GM23248 (cell line): ENCODE measurements around the gene BIRC7. TPM values are rescaled to one million over a fixed set of nuclear protein-coding genes. Genes with fewer than 3 reads are reported as not detected.

Experiments used
- DNase-seq: peaks from one replicate; pipeline ENCODE4 v3.0.0-alpha.2; 2015
- H2AFZ ChIP-seq: fragments of 200-600 bp; sonication (generic); 2 replicates; pipeline ENCODE4 v1.6.1; 2016; ENCODE audit warnings: antibody characterized with exemption
- H3F3A ChIP-seq: fragments of 200-600 bp; sonication (generic); 2 replicates; pipeline ENCODE4 v1.6.1; 2016; ENCODE audit warnings: mild to moderate bottlenecking, antibody characterized with exemption, mixed run types; ENCODE audit not compliant: insufficient read depth
- H3K27ac ChIP-seq: fragments of 200-600 bp; sonication (generic); 2 replicates; pipeline ENCODE4 v1.5.1; 2016; ENCODE audit warnings: mild to moderate bottlenecking
- H3K27me3 ChIP-seq: fragments of 200-600 bp; sonication (generic); replicated peaks from 2 replicates; pipeline ENCODE4 v1.6.1; 2016; ENCODE audit warnings: mild to moderate bottlenecking; ENCODE audit not compliant: insufficient read depth
- H3K36me3 ChIP-seq: fragments of 200-600 bp; sonication (generic); 2 replicates; pipeline ENCODE4 v1.6.1; 2016; ENCODE audit warnings: low read depth, mild to moderate bottlenecking
- H3K4me1 ChIP-seq: fragments of 200-600 bp; sonication (generic); 2 replicates; pipeline ENCODE4 v1.6.1; 2016; ENCODE audit warnings: mild to moderate bottlenecking; ENCODE audit not compliant: insufficient read depth
- H3K4me2 ChIP-seq: fragments of 200-600 bp; sonication (generic); one replicate; pipeline ENCODE4 v1.6.1; 2016; ENCODE audit warnings: mild to moderate bottlenecking; ENCODE audit not compliant: unreplicated experiment
- H3K4me3 ChIP-seq: fragments of 200-600 bp; sonication (generic); 2 replicates; pipeline ENCODE4 v1.5.1; 2016; ENCODE audit warnings: mild to moderate bottlenecking
- H3K79me2 ChIP-seq: fragments of 200-600 bp; sonication (generic); 2 replicates; pipeline ENCODE4 v1.6.1; 2016; ENCODE audit warnings: mild to moderate bottlenecking; ENCODE audit not compliant: insufficient read depth
- H3K9ac ChIP-seq: fragments of 200-600 bp; sonication (generic); 2 replicates; pipeline ENCODE4 v1.6.1; 2016; ENCODE audit warnings: mild to moderate bottlenecking
- H3K9me2 ChIP-seq: fragments of 200-600 bp; sonication (generic); 2 replicates; pipeline ENCODE4 v1.6.1; 2016; ENCODE audit warnings: mixed run types, mild to moderate bottlenecking, moderate library complexity; ENCODE audit not compliant: insufficient read depth
- H3K9me3 ChIP-seq: fragments of 200-600 bp; sonication (generic); one replicate; pipeline ENCODE4 v1.6.1; 2017; ENCODE audit warnings: low read depth
- H4K20me1 ChIP-seq: fragments of 200-600 bp; sonication (generic); 2 replicates; pipeline ENCODE4 v1.6.0; 2016; ENCODE audit not compliant: insufficient read depth
- EZH2 ChIP-seq: fragments of 200-600 bp; sonication (generic); IDR thresholded peaks from 2 replicates; pipeline ENCODE4 v1.6.1; 2018; ENCODE audit warnings: antibody characterized with exemption, mild to moderate bottlenecking; ENCODE audit not compliant: insufficient read depth, poor library complexity, severe bottlenecking
- EZH2phosphoT487 ChIP-seq: fragments of 200-600 bp; sonication (generic); IDR thresholded peaks from 2 replicates; pipeline ENCODE4 v1.6.1; 2018; ENCODE audit warnings: antibody characterized with exemption, moderate library complexity, mild to moderate bottlenecking, low read depth; ENCODE audit not compliant: insufficient read depth
- WGBS, 2 experiments: methylation state at CpG; one replicate each; pipeline ENCODE4 v1.1.6; 2015 to 2017; ENCODE audit warnings: low lambda C conversion rate in 2 of 2, low coverage in 1 of 2; ENCODE audit errors: missing lambda C conversion rate in 2 of 2; 5-methylcytosine and 5-hydroxymethylcytosine counted together
- in situ Hi-C: fragments of 300-500 bp; cut with MboI; formaldehyde crosslinking; loops from 2 replicates; pipeline ENCODE4 v1.15.0; 2020
- polyA plus RNA-seq: library from polyadenylated mRNA; unstranded; fragments of >200 nt; fragmentation: Nextera tagmentation; extraction: Ambion mirVana; gene quantifications from 2 replicates; pipeline ENCODE4 v1.2.1, GENCODE V29; 2016
- total RNA-seq: library from RNA; depleted of rRNA; stranded (reverse); fragments of >200 nt; shearing (Covaris generic); gene quantifications from 2 replicates; pipeline ENCODE4 v1.2.3, GENCODE V29; 2014

Gene BIRC7
- total and polyA plus RNA-seq, 2 experiments from 2014 or later: not detected

DNA sequence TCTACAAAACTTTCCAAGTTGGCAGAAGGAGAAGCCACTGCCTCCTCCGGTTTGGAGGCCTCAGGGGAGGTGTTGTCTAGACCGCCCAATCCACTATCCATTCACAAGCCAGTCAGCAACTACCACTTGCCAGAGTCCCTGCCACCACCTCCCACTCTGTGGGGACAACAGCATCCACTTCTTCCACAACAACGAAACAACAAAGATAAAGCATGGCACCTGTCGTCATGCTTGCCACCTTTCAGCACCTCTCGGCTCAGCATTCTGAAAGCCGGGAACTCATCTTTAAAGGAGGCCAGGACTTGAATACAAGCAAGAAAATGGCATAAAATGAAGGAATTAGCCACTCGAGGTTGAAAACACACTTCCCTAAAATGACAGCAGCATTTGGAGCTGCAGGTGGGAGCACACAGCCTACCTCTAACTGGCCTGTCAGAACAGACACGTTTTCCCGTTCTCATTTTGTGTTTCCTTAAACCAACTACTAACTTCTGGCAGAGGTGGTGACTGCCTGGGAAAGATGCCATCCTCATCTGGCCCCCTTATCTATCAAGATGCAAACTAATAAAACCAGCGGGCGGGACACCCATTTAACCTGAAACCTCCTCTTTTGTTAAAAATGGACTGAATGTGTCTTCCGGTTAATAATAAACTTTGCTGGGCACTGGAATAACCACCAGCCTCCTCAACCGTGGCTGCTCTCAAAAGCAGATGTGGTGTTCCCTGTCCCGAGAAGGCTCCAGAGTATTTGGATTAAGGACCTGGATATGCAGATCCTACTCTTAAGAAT is 41.5 kb upstream of the BIRC7 start:
- no peak for TF ChIP-seq EZH2
- no peak for TF ChIP-seq EZH2phosphoT487
- H3K36me3 ChIP-seq: peaks cover 12% of the 10 kb centered on the region
- H3F3A ChIP-seq: peaks cover 9% of the 10 kb centered on the region; the same call in 1 of the 2 replicates
- H3K79me2 ChIP-seq: peaks cover 41% of the 10 kb centered on the region
- H2AFZ ChIP-seq: no peak overlapping the region
- no peaks in the 10 kb centered on the region for H3K9me2 ChIP-seq
- DNase-seq: no peak
- WGBS, 2 experiments: 74 to 77% methylated on average over 14 of the region's 14 CpGs
- H3K27ac ChIP-seq: no peak overlapping the region
- no peak overlapping the region for H3K9ac ChIP-seq
- no peak overlapping the region for H3K4me2 ChIP-seq
- H3K4me1 ChIP-seq: no peaks in the 10 kb centered on the region
- H3K27me3 ChIP-seq: no peaks in the 10 kb centered on the region
- no peak overlapping the region for H3K4me3 ChIP-seq
- no peaks in the 10 kb centered on the region for H3K9me3 ChIP-seq
- peaks cover 20% of the 10 kb centered on the region; the same call in 1 of the 2 replicates for H4K20me1 ChIP-seq
- in situ Hi-C loops: no loop called here

GRCh38 chr20:63194797-63195173 is 40.9 kb upstream of the BIRC7 start:
- no peak overlapping the region for H3K4me2 ChIP-seq
- H4K20me1 ChIP-seq: peaks cover 20% of the 10 kb centered on the region; the same call in 1 of the 2 replicates
- 83 to 86% methylated on average over 4 of the region's 4 CpGs for WGBS, 2 experiments
- no peaks in the 10 kb centered on the region for H3K9me2 ChIP-seq
- H3K4me3 ChIP-seq: no peak overlapping the region
- no peak overlapping the region for H3K27ac ChIP-seq
- no peak for TF ChIP-seq EZH2phosphoT487
- no peak for TF ChIP-seq EZH2
- in situ Hi-C loops: no loop called here
- H3K9me3 ChIP-seq: no peaks in the 10 kb centered on the region
- peaks cover 47% of the 10 kb centered on the region for H3K79me2 ChIP-seq
- H3F3A ChIP-seq: peaks cover 9% of the 10 kb centered on the region; the same call in 1 of the 2 replicates
- no peaks in the 10 kb centered on the region for H3K4me1 ChIP-seq
- H3K9ac ChIP-seq: no peak overlapping the region
- no peaks in the 10 kb centered on the region for H3K27me3 ChIP-seq
- H3K36me3 ChIP-seq: peaks cover 12% of the 10 kb centered on the region
- H2AFZ ChIP-seq: no peak overlapping the region
- DNase-seq: no peak

DNA sequence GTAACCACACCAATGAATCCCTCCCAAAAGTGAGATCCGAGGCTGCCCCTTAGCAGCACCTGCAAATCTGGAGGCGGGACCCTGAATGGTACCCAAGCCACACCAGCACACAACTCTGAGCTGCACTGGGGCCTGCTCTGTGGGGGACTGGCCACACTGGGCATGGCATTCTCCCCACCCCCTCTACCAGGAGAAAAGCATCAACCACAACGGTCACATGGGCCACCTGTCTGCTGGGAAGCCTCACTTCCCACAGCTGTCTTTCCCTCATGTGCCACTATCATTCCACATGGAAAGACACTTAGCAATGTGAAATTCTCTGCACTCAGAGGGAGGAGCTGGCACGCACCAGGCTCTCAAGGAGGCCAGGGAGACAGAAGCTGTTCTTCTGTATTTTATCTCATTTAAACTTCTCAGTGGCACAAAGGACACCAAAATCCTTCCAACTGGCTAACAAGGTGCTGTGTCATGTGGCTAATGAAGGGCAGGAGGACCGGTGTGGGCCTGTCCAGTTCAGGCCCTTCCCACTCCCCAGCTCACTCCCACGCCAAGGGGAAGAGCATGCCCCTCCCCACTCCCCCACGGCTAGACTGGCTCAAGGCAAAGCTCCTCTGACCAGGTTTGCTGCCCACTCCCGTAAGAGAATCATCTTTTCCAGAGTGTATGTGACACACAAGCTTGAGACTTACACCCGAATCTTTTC is 38.8 kb upstream of the BIRC7 start:
- in situ Hi-C loops: no loop called here
- no peak overlapping the region for H3K4me3 ChIP-seq
- H3K79me2 ChIP-seq: peaks cover 69% of the 10 kb centered on the region
- no peak overlapping the region for H3K27ac ChIP-seq
- TF ChIP-seq EZH2 (no peak), EZH2phosphoT487 (no peak)
- H4K20me1 ChIP-seq: peaks cover 20% of the 10 kb centered on the region; the same call in 1 of the 2 replicates
- no peaks in the 10 kb centered on the region for H3K9me3 ChIP-seq
- no peak overlapping the region for H2AFZ ChIP-seq
- H3K27me3 ChIP-seq: no peaks in the 10 kb centered on the region
- no peak overlapping the region for H3K4me2 ChIP-seq
- WGBS, 2 experiments: 71 to 75% methylated on average over 9 of the region's 9 CpGs
- no peaks in the 10 kb centered on the region for H3K4me1 ChIP-seq
- no peak overlapping the region for H3K9ac ChIP-seq
- DNase-seq: no peak
- peaks cover 9% of the 10 kb centered on the region; the same call in 1 of the 2 replicates for H3F3A ChIP-seq
- no peaks in the 10 kb centered on the region for H3K9me2 ChIP-seq
- peaks cover 12% of the 10 kb centered on the region for H3K36me3 ChIP-seq

DNA sequence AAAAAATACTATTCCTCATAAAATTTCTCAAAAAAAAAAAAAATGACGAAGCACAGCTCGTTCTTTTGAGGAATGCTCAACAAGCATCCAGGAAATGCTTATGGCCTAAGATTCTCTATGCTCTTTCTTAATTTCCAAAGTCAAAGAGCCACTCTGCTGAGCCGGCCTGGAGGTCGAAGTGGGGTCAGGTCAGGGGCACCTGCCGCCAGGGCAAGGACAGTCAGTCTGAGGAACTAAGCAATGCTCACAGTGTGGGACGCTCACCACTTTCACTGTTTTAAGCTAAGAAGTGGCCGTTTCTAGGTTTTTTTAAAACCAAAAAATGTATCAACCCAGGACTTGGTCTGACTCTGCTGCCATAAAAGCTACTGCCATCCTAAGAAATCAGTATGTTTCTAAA is 37.1 kb upstream of the BIRC7 start:
- Histone ChIP-seq H4K20me1 (peaks cover 20% of the 10 kb centered on the region; the same call in 1 of the 2 replicates), H3F3A (peaks cover 9% of the 10 kb centered on the region; the same call in 1 of the 2 replicates), H3K79me2 (peaks cover 85% of the 10 kb centered on the region), H3K27me3 (no peaks in the 10 kb centered on the region), H3K9ac (no peak overlapping the region; the same call in 1 of the 2 replicates), H3K4me3 (no peak overlapping the region), H3K4me1 (no peaks in the 10 kb centered on the region), H2AFZ (no peak overlapping the region), H3K4me2 (no peak overlapping the region), H3K36me3 (peaks cover 18% of the 10 kb centered on the region), H3K9me3 (no peaks in the 10 kb centered on the region), H3K9me2 (no peaks in the 10 kb centered on the region), H3K27ac (no peak overlapping the region)
- TF ChIP-seq EZH2 (no peak), EZH2phosphoT487 (no peak)
- DNase-seq: no peak
- 56 to 59% methylated on average over 7 of the region's 7 CpGs for WGBS, 2 experiments
- in situ Hi-C loops: no loop called here
